Stomach (tissue), 9 donors: Measurements from ENCODE around the gene CCDC106. TPM values are rescaled to one million over a fixed set of nuclear protein-coding genes. Genes with fewer than 3 reads are reported as not detected.

Experiments used
- DNase-seq, 2 donors: peaks; one replicate each; pipeline versions ENCODE4 v3.0.0 to v3.0.0-alpha.2; 2013 to 2019
- H3K27ac ChIP-seq, 5 donors: fragments of 200-600 bp in 4 of 5; sonication (generic) in 4 of 5; one replicate each; pipeline ENCODE4 v1.5.1; 2013 to 2019; ENCODE audit warnings: mild to moderate bottlenecking in 1 of 5, moderate library complexity in 1 of 5
- H3K27me3 ChIP-seq, 3 donors: fragments of 200-600 bp; sonication (generic); one replicate each; pipeline ENCODE4 v1.5.1; 2017 to 2019; ENCODE audit warnings: mixed run types in 1 of 3
- H3K36me3 ChIP-seq, 4 donors: fragments of 200-600 bp; sonication (generic); 1 replicate in 3 of 4; 2 replicates in 1 of 4; pipeline ENCODE4 v1.5.1; 2016 to 2019
- H3K4me1 ChIP-seq, 4 donors: fragments of 200-600 bp; sonication (generic); one replicate each; pipeline ENCODE4 v1.5.1; 2016 to 2019
- H3K4me3 ChIP-seq, 4 donors: fragments of 200-600 bp; sonication (generic) in 3 of 4; one replicate each; pipeline ENCODE4 v1.5.1; 2016 to 2019; ENCODE audit warnings: mild to moderate bottlenecking in 1 of 4
- H3K9me3 ChIP-seq, 4 donors: fragments of 200-600 bp; sonication (generic); one replicate each; pipeline ENCODE4 v1.5.1; 2016 to 2019
- CTCF ChIP-seq, 7 experiments: fragments of 450-650 bp in 4 of 7; fragments of 200-600 bp in 3 of 7; sonication (generic) in 3 of 7; IDR thresholded peaks; one replicate each; pipeline ENCODE4 v1.5.1; 2016 to 2019; ENCODE audit warnings: antibody characterized with exemption in 7 of 7, control low read depth in 2 of 7, mild to moderate bottlenecking in 1 of 7
- EP300 ChIP-seq: sonication (generic); formaldehyde crosslinking; IDR thresholded peaks from one replicate; pipeline ENCODE4 v1.6.1; 2017; ENCODE audit warnings: antibody characterized with exemption
- POLR2A ChIP-seq, 4 donors: fragments of 450-650 bp; IDR thresholded peaks; one replicate each; pipeline ENCODE4 v1.6.1; 2016; ENCODE audit warnings: antibody characterized with exemption in 4 of 4, control low read depth in 2 of 4, mild to moderate bottlenecking in 1 of 4, moderate library complexity in 1 of 4
- POLR2AphosphoS5 ChIP-seq, 3 donors: sonication (generic); formaldehyde crosslinking; IDR thresholded peaks; one replicate each; pipeline ENCODE4 v1.6.1; 2016; ENCODE audit warnings: antibody characterized with exemption in 3 of 3
- WGBS, 5 donors: extraction: QIAGEN DNeasy Blood & Tissue Kit in 3 of 5; methylation state at CpG; one replicate each; pipeline versions ENCODE4 v1.1.5 to v1.1.7; 2013 to 2018; 5-methylcytosine and 5-hydroxymethylcytosine counted together
- intact Hi-C: fragments of 100-400 bp; cut with DNase I; formaldehyde crosslinking; loops from one replicate; pipeline ENCODE4 v1.15.1; 2023; ENCODE audit warnings: low total_unique reads
- polyA plus RNA-seq, 3 donors: library from polyadenylated mRNA; stranded (reverse); fragments of 200-250 nt; gene quantifications; one replicate each; pipeline ENCODE4 v1.2.3, GENCODE V29; 2013
- total RNA-seq, 5 donors: library from RNA; depleted of rRNA; stranded (reverse); fragments of >200 nt; gene quantifications; one replicate each; pipeline versions ENCODE4 v1.1.0 to v1.2.3, GENCODE V29; 2014 to 2016
- donor health status: healthy with polysubstance abuse.
- donor health status: Bipolar disorder and iron deficiency.
- donor health status: healthy.

The CCDC106 gene
- total and polyA plus RNA-seq, 8 donors, result 3.5 to 25.5 (median 13.7) TPM

GRCh38 chr19:55694241-55694655, 46.2 kb downstream of the CCDC106 start:
- WGBS, 5 donors, result 70 to 81% (median 80%) methylated on average over 14 to 15 of the region's 15 CpGs
- Histone ChIP-seq H3K36me3 (peaks cover 94 to 100% (median 100%) of the 10 kb centered on the region in 4 donors), H3K27ac (no peak overlapping the region), H3K27me3 (no peaks in the 10 kb centered on the region), H3K4me1 (peaks cover 0 to 4% (median 2%) of the 10 kb centered on the region in 4 donors), H3K4me3 (no peak overlapping the region), H3K9me3 (no peaks in the 10 kb centered on the region)
- no peak for DNase-seq
- intact Hi-C loops, result no loop called here
- TF ChIP-seq EP300 (no peak), CTCF (IDR thresholded peaks at IDR 0.05) (no peak), POLR2A (IDR thresholded peaks at IDR 0.05) (no peak), POLR2AphosphoS5 (IDR thresholded peaks at IDR 0.05) (no peak)

- H3K9me3 ChIP-seq, result no peaks in the 10 kb centered on the region
- TF ChIP-seq CTCF (IDR thresholded peaks at IDR 0.05), result no peak
- TF ChIP-seq POLR2A (IDR thresholded peaks at IDR 0.05), result no peak
- no peak for TF ChIP-seq EP300
- TF ChIP-seq POLR2AphosphoS5 (IDR thresholded peaks at IDR 0.05), result no peak
- no peak overlapping the region for H3K27ac ChIP-seq
- H3K27me3 ChIP-seq, result no peaks in the 10 kb centered on the region
- whole genome bisulfite sequencing, 5 donors, result 92 to 95% (median 92%) methylated on average over 24 to 37 of the region's 37 CpGs
- no peak overlapping the region for H3K4me3 ChIP-seq
- peaks cover 92 to 100% (median 100%) of the 10 kb centered on the region in 4 donors for H3K36me3 ChIP-seq
- DNase-seq, result no peak
- intact Hi-C loops, result no loop called here
- H3K4me1 ChIP-seq, result no peaks in the 10 kb centered on the region
Observed at GRCh38 chr19:55694656-55695491, 46.9 kb downstream of the CCDC106 start.

- Histone ChIP-seq H3K4me1 (peaks cover 0 to 4% (median 0%) of the 10 kb centered on the region in 4 donors), H3K27me3 (no peaks in the 10 kb centered on the region), H3K4me3 (no peak overlapping the region), H3K9me3 (no peaks in the 10 kb centered on the region), H3K36me3 (peaks cover 90 to 100% (median 100%) of the 10 kb centered on the region in 4 donors), H3K27ac (no peak overlapping the region)
- TF ChIP-seq EP300, result no peak
- no peak for TF ChIP-seq POLR2A (IDR thresholded peaks at IDR 0.05)
- TF ChIP-seq CTCF (IDR thresholded peaks at IDR 0.05), result no peak
- TF ChIP-seq POLR2AphosphoS5 (IDR thresholded peaks at IDR 0.05), result no peak
- DNase-seq, result no peak
- intact Hi-C loops, result no loop called here
- 86 to 93% (median 90%) methylated on average over 16 to 23 of the region's 23 CpGs for WGBS, 5 donors
Observed at GRCh38 chr19:55695511-55696290, 47.7 kb downstream of the CCDC106 start.

GRCh38 chr19:55696301-55697068, 48.5 kb downstream of the CCDC106 start:
- DNase-seq, result no peak
- Histone ChIP-seq H3K36me3 (peaks cover 84 to 96% (median 95%) of the 10 kb centered on the region in 4 donors), H3K9me3 (no peaks in the 10 kb centered on the region), H3K27me3 (no peaks in the 10 kb centered on the region), H3K4me1 (peaks cover 0 to 9% (median under 1%) of the 10 kb centered on the region in 4 donors), H3K27ac (no peak overlapping the region), H3K4me3 (no peak overlapping the region)
- 88 to 93% (median 92%) methylated on average over 13 to 20 of the region's 20 CpGs for WGBS, 5 donors
- intact Hi-C loops, result no loop called here
- no peak for TF ChIP-seq CTCF (IDR thresholded peaks at IDR 0.05)
- TF ChIP-seq EP300, result no peak
- no peak for TF ChIP-seq POLR2A (IDR thresholded peaks at IDR 0.05)
- no peak for TF ChIP-seq POLR2AphosphoS5 (IDR thresholded peaks at IDR 0.05)
